Activated T-helper 9 cell treated with anti-CD3 and anti-CD28 coated beads, Interleukin-2, amount 50 U/mL, for 16 hours (primary cell): ENCODE data around the gene EXOSC1.
A peak's percentile ranks its signal among the peaks of the same experiment; 100 is the strongest.
"Not testable (repeated sequence)": the region's sequence is repeated elsewhere in the genome, so short reads cannot be mapped to it uniquely, and the experiment has no call there.

Source experiments
- DNase-seq: peaks from one replicate; pipeline ENCODE4 v3.0.0-alpha.2; 2020; ENCODE audit warnings: low read depth

EXOSC1 gene

DNA sequence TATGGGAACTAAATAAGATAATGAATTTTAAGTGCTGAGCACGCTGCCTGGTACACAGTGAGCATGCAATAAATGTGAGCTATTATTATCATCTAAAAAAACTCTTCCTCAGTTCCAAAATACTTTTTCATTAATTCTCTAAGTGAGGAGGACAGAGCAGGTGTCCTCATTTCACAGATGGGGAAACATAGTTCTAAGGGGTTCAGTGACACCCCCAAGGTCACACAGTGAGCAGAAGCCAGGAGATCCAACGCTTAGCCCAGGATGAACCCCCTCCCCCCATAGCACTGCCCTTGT lies 37.9 kb downstream of the EXOSC1 start:
- no peak for DNase-seq

GRCh38 chr10:97407211-97407951 lies 38.4 kb downstream of the EXOSC1 start:
- DNase-seq, result peak; percentile 40

GRCh38 chr10:97406483-97406882 lies 39.3 kb downstream of the EXOSC1 start:
- DNase-seq, result not testable (repeated sequence)

GRCh38 chr10:97406064-97406463 lies 39.7 kb downstream of the EXOSC1 start:
- DNase-seq, result no peak

DNA sequence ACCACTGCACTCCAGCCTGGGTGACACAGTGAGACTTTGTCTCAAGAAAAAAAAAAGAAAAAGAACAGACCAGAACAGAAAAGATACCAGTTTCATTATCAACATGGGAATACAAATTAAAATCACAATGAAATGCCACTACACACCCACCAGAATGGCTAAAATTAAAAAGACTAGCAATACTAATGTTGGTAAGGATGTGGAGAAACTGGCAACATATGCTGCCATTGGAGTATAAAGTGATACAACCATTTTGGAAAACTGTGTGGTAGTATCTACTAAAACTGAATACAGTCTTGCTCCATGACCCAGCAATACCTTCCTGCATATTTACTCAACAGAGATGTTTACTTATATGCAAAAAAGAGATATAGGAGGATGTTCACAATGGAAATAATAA lies 41.8 kb downstream of the EXOSC1 start:
- no peak for DNase-seq

GRCh38 chr10:97401455-97401919 lies 44.3 kb downstream of the EXOSC1 start:
- DNase-seq, result no peak

- peak; percentile 67 for DNase-seq
Measured at GRCh38 chr10:97400665-97401454, 44.9 kb downstream of the EXOSC1 start, which contains the start of gene RRP12. Gene RRP12 (minus strand): TSS chr10:97401340. CDS start chr10:97401231, 109 bp downstream.

DNA sequence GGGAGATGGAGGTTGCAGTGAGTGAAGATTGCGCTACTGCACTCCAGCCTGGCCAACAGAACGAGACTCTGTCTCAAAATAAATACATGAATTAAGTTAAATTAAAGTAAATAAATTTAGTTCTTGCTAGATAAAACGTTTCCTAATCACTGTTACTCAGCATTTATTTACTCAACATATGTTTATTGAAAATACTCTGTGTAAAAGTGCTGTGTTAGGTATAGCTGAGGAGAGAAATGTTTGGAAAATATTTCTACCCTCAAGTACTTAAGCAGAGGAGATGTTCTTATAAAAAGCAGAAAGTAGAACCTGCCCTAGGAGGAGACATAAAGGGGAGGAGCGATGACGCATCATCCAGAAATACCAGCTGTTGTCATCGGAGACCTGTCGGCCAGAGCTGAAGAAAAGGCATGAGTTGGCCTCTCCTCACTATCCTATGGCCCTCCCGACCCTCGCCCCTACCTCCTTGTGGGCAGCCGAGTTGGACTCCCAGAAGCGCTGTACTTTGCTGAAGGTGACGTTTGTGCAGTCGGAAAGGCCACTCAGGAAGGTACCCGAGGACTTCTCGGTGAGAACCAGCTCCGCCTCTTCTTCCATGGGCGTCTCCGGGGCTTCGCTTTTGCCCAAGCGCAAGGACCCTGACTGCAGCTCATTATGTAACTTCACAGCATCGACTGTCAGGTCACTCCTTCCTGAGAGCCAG lies 45.8 kb downstream of the EXOSC1 start:
- DNase-seq, result no peak

DNA sequence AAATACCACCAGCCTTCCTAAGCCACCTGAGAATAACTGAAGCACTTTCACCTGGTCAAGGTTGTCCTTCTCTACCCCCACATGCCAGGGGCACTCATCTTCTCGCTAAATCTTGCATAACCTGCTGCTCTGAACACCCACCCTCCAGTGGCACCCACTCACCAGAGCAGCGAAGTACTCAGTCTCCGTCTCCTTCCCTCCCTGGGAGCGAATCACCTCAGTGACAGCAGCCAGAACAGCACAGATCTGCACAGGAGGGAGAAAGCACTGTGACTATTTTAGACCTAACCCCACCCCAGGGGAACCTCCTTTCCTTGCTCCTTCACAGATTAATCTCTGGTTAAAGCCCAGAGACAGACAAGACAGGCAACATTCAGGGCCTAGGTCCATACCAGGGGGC lies 49.8 kb downstream of the EXOSC1 start:
- no peak for DNase-seq

GRCh38 chr10:97393034-97393573 lies 52.7 kb downstream of the EXOSC1 start:
- DNase-seq, result no peak

DNA sequence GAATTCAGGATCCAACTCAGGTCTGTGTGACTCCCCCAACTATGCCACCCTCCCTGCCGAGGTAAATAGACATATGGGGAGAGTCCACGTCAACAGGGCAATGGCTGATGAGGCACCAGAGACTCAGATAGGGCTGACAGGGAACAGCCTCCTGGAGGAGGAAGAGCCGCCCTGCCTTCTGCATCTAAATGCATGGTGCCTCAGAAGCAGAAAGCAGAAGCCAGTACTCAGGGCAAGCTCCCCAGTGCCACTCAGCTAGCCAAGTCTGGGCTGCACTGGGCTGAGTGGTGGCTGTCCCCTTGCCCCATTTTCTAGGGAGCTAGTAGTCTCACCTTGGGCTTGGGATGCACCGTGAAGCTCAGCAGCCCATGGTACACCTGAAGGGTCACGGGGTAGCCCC lies 55.7 kb downstream of the EXOSC1 start:
- DNase-seq, result no peak

- DNase-seq, result no peak
Measured at GRCh38 chr10:97388152-97388551, 57.7 kb downstream of the EXOSC1 start.
